Measurements from ENCODE around the gene TPP1.

DNA sequence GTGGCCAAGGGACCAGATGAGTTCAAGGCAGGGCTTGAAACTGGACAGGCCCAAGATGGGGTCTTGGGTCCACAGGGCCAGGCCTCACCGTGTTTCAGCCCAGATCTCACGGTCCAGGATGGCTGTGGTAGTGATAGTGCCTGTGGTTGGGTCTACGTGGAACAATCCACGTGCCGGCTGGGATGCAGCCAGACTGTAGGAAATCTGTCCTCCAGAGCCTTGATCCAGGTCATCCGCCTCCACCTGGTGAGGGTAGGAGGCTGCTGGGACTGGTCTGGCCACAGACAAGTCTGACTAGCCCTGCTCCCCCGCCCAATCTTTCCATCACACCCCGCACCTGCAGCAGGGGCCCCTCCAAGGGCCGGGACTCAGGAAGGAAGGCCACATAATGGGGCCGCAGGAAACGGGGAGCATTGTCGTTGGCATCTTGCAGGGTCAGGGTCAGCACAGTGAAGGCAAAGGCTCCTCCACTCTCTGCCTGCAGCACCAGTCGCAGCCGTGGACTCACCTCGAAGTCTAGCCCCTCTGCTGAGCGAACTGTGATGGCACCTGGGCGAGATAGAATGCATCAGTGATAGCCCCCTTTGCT, 6.7 kb upstream of the TPP1 start:
- TF ChIP-seq, protein P1, sequence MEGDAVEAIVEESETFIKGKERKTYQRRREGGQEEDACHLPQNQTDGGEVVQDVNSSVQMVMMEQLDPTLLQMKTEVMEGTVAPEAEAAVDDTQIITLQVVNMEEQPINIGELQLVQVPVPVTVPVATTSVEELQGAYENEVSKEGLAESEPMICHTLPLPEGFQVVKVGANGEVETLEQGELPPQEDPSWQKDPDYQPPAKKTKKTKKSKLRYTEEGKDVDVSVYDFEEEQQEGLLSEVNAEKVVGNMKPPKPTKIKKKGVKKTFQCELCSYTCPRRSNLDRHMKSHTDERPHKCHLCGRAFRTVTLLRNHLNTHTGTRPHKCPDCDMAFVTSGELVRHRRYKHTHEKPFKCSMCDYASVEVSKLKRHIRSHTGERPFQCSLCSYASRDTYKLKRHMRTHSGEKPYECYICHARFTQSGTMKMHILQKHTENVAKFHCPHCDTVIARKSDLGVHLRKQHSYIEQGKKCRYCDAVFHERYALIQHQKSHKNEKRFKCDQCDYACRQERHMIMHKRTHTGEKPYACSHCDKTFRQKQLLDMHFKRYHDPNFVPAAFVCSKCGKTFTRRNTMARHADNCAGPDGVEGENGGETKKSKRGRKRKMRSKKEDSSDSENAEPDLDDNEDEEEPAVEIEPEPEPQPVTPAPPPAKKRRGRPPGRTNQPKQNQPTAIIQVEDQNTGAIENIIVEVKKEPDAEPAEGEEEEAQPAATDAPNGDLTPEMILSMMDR (IDR thresholded peaks at IDR 0.05): no peak
- TF ChIP-seq HDAC2 (IDR thresholded peaks at IDR 0.05) (no peak), POLR2A (IDR thresholded peaks at IDR 0.05; ENCODE audit: low read length) (no peak), EP300 (IDR thresholded peaks at IDR 0.05) (no peak), POLR2AphosphoS2 (conservative IDR thresholded peaks at IDR 0.05; ENCODE audit: low read length) (no peak), RFX5 (IDR thresholded peaks at IDR 0.05) (no peak), SMC3 (IDR thresholded peaks at IDR 0.05) (no peak)
- TF ChIP-seq, protein P2, sequence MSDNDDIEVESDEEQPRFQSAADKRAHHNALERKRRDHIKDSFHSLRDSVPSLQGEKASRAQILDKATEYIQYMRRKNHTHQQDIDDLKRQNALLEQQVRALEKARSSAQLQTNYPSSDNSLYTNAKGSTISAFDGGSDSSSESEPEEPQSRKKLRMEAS (IDR thresholded peaks at IDR 0.05): no peak
- TF ChIP-seq, protein P3, sequence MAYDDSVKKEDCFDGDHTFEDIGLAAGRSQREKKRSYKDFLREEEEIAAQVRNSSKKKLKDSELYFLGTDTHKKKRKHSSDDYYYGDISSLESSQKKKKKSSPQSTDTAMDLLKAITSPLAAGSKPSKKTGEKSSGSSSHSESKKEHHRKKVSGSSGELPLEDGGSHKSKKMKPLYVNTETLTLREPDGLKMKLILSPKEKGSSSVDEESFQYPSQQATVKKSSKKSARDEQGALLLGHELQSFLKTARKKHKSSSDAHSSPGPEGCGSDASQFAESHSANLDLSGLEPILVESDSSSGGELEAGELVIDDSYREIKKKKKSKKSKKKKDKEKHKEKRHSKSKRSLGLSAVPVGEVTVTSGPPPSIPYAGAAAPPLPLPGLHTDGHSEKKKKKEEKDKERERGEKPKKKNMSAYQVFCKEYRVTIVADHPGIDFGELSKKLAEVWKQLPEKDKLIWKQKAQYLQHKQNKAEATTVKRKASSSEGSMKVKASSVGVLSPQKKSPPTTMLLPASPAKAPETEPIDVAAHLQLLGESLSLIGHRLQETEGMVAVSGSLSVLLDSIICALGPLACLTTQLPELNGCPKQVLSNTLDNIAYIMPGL (CRISPR knock-in tag; IDR thresholded peaks at IDR 0.05; ENCODE audit: borderline replicate concordance): no peak
